H9 (cell line): Measurements from ENCODE around the gene SERPINE3. TPM values are rescaled to one million over a fixed set of nuclear protein-coding genes. Genes with fewer than 3 reads are reported as not detected.

Experiments
- DNase-seq: peaks from one replicate; pipeline ENCODE4 v3.0.0-alpha.2; 2017
- H2AFZ ChIP-seq: one replicate; pipeline ENCODE4 v1.6.1; 2013; ENCODE audit warnings: mild to moderate bottlenecking, low read length, control low read depth, moderate library complexity
- H2AK5ac ChIP-seq: 2 replicates; pipeline ENCODE4 v1.6.1; 2013; ENCODE audit warnings: low read length, control low read depth, mixed read lengths; ENCODE audit not compliant: insufficient read length
- H2BK120ac ChIP-seq: one replicate; pipeline ENCODE4 v1.6.1; 2013; ENCODE audit warnings: low read depth, mild to moderate bottlenecking, low read length, control low read depth, inconsistent platforms; ENCODE audit not compliant: poor library complexity, severe bottlenecking
- H2BK12ac ChIP-seq: 2 replicates; pipeline ENCODE4 v1.6.1; 2013; ENCODE audit warnings: low read length, control low read depth, mixed read lengths, low read depth; ENCODE audit not compliant: insufficient read length
- H2BK15ac ChIP-seq: 2 replicates; pipeline ENCODE4 v1.6.1; 2013; ENCODE audit warnings: low read depth, low read length, control low read depth
- H2BK20ac ChIP-seq: one replicate; pipeline ENCODE4 v1.6.1; 2013; ENCODE audit warnings: low read depth, mild to moderate bottlenecking, low read length, control low read depth, inconsistent platforms; ENCODE audit not compliant: poor library complexity, severe bottlenecking
- H2BK5ac ChIP-seq: 2 replicates; pipeline ENCODE4 v1.6.1; 2013; ENCODE audit warnings: low read length, control low read depth, mixed read lengths; ENCODE audit not compliant: insufficient read length
- H3K14ac ChIP-seq: 2 replicates; pipeline ENCODE4 v1.6.1; 2013; ENCODE audit warnings: low read length, control low read depth; ENCODE audit not compliant: insufficient read depth
- H3K18ac ChIP-seq: 2 replicates; pipeline ENCODE4 v1.6.1; 2013; ENCODE audit warnings: low read depth, mild to moderate bottlenecking, mixed read lengths, low read length, control low read depth; ENCODE audit not compliant: insufficient read length
- H3K23ac ChIP-seq: 2 replicates; pipeline ENCODE4 v1.6.1; 2013; ENCODE audit warnings: low read length, control low read depth, mixed read lengths, low read depth; ENCODE audit not compliant: insufficient read length
- H3K23me2 ChIP-seq: 2 replicates; pipeline ENCODE4 v1.6.1; 2013; ENCODE audit warnings: low read depth, mild to moderate bottlenecking, mixed read lengths, low read length, control low read depth; ENCODE audit not compliant: insufficient read length, poor library complexity, severe bottlenecking
- H3K27ac ChIP-seq: 2 replicates; pipeline ENCODE4 v1.5.1; 2013; ENCODE audit warnings: low read length, control low read depth, mixed read lengths, low read depth; ENCODE audit not compliant: insufficient read length
- H3K27me3 ChIP-seq: 2 replicates; pipeline ENCODE4 v1.6.1; 2013; ENCODE audit warnings: low read length, control low read depth, inconsistent platforms; ENCODE audit not compliant: insufficient read depth
- H3K4ac ChIP-seq: 2 replicates; pipeline ENCODE4 v1.6.1; 2013; ENCODE audit warnings: low read depth, mild to moderate bottlenecking, control low read depth, inconsistent platforms, low read length, moderate library complexity
- H3K4me1 ChIP-seq: 2 replicates; pipeline ENCODE4 v1.6.1; 2013; ENCODE audit warnings: low read length, control low read depth, inconsistent platforms; ENCODE audit not compliant: insufficient read depth
- H3K4me2 ChIP-seq: 2 replicates; pipeline ENCODE4 v1.6.1; 2013; ENCODE audit warnings: low read length, control low read depth, mixed read lengths; ENCODE audit not compliant: insufficient read length, insufficient read depth
- H3K56ac ChIP-seq: 2 replicates; pipeline ENCODE4 v1.6.1; 2013; ENCODE audit warnings: low read depth, mild to moderate bottlenecking, mixed read lengths, low read length, control low read depth; ENCODE audit not compliant: insufficient read length
- H3K79me1 ChIP-seq: 2 replicates; pipeline ENCODE4 v1.6.1; 2013; ENCODE audit warnings: low read depth, mild to moderate bottlenecking, moderate library complexity, low read length, control low read depth, inconsistent platforms; ENCODE audit not compliant: insufficient read depth, poor library complexity, severe bottlenecking
- H3K79me2 ChIP-seq: 2 replicates; pipeline ENCODE4 v1.6.1; 2013; ENCODE audit warnings: low read length, control low read depth, inconsistent platforms; ENCODE audit not compliant: insufficient read depth
- H3K9ac ChIP-seq: 2 replicates; pipeline ENCODE4 v1.6.1; 2013; ENCODE audit warnings: low read length, control low read depth, mixed read lengths; ENCODE audit not compliant: insufficient read length; ENCODE audit errors: extremely low read depth
- H3K9me3 ChIP-seq: one replicate; pipeline ENCODE4 v1.6.1; 2013; ENCODE audit warnings: low read depth, low read length, inconsistent platforms; ENCODE audit not compliant: control insufficient read depth
- H3T11ph ChIP-seq: one replicate; pipeline ENCODE4 v1.6.1; 2013; ENCODE audit warnings: mild to moderate bottlenecking, low read length, control low read depth, inconsistent platforms
- H4K20me1 ChIP-seq: one replicate; pipeline ENCODE4 v1.6.1; 2013; ENCODE audit not compliant: control insufficient read depth, insufficient read length, insufficient read depth
- H4K5ac ChIP-seq: 2 replicates; pipeline ENCODE4 v1.6.1; 2013; ENCODE audit warnings: low read depth, mild to moderate bottlenecking, mixed read lengths, low read length, control low read depth; ENCODE audit not compliant: insufficient read length
- H4K8ac ChIP-seq: replicated peaks from 2 replicates; pipeline ENCODE4 v1.6.1; 2013; ENCODE audit warnings: low read length, control low read depth, mixed read lengths, low read depth; ENCODE audit not compliant: insufficient read length
- H4K91ac ChIP-seq: 2 replicates; pipeline ENCODE4 v1.6.1; 2013; ENCODE audit warnings: low read depth, mild to moderate bottlenecking, moderate library complexity, mixed read lengths, low read length, control low read depth; ENCODE audit not compliant: insufficient read length
- H3K27ac Mint-ChIP-seq, 3 experiments: 2 replicates in 2 of 3; 3 replicates in 1 of 3; pipeline ENCODE4 v1.8.0; 2020 to 2021; ENCODE audit warnings: mixed read lengths in 3 of 3, mild to moderate bottlenecking in 1 of 3, moderate library complexity in 1 of 3
- H3K27me3 Mint-ChIP-seq: 2 replicates; pipeline ENCODE4 v1.8.0; 2021; ENCODE audit warnings: low read depth, mild to moderate bottlenecking, moderate library complexity, mixed read lengths
- H3K36me3 Mint-ChIP-seq, 3 experiments: 2 replicates in 2 of 3; 3 replicates in 1 of 3; pipeline ENCODE4 v1.8.0; 2020 to 2021; ENCODE audit warnings: low read depth in 3 of 3, mixed read lengths in 3 of 3; ENCODE audit not compliant: insufficient read depth in 1 of 3
- H3K4me1 Mint-ChIP-seq, 2 experiments: 2 replicates each; pipeline ENCODE4 v1.8.0; 2020; ENCODE audit warnings: mixed read lengths in 2 of 2
- H3K4me3 Mint-ChIP-seq, 2 experiments: 2 replicates in 1 of 2; 3 replicates in 1 of 2; pipeline ENCODE4 v1.8.0; 2020 to 2021; ENCODE audit warnings: mild to moderate bottlenecking in 2 of 2, mixed read lengths in 2 of 2, moderate library complexity in 1 of 2
- H3K9me3 Mint-ChIP-seq, 2 experiments: 2 replicates in 1 of 2; 3 replicates in 1 of 2; pipeline ENCODE4 v1.8.0; 2020; ENCODE audit warnings: mild to moderate bottlenecking in 2 of 2, mixed read lengths in 2 of 2, moderate library complexity in 1 of 2
- total RNA-seq: library from RNA; stranded (reverse); gene quantifications from 2 replicates; pipeline ENCODE4 v1.2.1, GENCODE V29; 2021
- TF ChIP-seq, protein P1 (sequence below): fragments of 200-600 bp; sonication (generic); conservative IDR thresholded peaks from 3 replicates; pipeline ENCODE4 v1.8.0; 2021; ENCODE audit warnings: antibody characterized with exemption, mild to moderate bottlenecking

Gene SERPINE3
- total RNA-seq, 1 experiment from 2014 or later, result not detected

DNA sequence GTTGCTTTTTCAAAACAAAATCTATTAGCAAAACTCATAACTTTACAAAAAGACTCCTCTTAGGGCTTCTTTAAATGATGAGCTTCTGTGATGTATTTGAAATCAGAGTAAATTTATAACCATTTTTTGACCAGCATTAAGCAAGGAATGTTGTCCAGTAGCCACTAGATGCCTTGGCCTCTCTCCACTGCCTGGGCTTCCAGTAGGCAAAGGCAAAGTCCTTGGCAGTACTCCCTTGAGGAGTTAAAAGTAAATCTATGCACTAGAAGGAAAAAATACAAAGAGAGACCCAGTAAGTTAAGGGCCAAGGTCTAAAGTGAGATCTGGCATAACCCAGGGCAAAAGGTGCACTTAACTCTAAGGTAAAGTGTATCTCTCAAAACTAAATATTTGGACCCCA is 9.5 kb downstream of the SERPINE3 start:
- no peak overlapping the region for H3K27ac ChIP-seq
- no peak overlapping the region for H3K4ac ChIP-seq
- TF ChIP-seq, protein P1, sequence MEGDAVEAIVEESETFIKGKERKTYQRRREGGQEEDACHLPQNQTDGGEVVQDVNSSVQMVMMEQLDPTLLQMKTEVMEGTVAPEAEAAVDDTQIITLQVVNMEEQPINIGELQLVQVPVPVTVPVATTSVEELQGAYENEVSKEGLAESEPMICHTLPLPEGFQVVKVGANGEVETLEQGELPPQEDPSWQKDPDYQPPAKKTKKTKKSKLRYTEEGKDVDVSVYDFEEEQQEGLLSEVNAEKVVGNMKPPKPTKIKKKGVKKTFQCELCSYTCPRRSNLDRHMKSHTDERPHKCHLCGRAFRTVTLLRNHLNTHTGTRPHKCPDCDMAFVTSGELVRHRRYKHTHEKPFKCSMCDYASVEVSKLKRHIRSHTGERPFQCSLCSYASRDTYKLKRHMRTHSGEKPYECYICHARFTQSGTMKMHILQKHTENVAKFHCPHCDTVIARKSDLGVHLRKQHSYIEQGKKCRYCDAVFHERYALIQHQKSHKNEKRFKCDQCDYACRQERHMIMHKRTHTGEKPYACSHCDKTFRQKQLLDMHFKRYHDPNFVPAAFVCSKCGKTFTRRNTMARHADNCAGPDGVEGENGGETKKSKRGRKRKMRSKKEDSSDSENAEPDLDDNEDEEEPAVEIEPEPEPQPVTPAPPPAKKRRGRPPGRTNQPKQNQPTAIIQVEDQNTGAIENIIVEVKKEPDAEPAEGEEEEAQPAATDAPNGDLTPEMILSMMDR, result no peak
- H4K5ac ChIP-seq, result no peak overlapping the region
- no peak overlapping the region for H2AFZ ChIP-seq
- no peak overlapping the region for H3K56ac ChIP-seq
- no peak overlapping the region for H2BK5ac ChIP-seq
- H4K91ac ChIP-seq, result no peak overlapping the region
- H2BK12ac ChIP-seq, result no peak overlapping the region
- H2BK15ac ChIP-seq, result no peak overlapping the region
- H3T11ph ChIP-seq, result no peak overlapping the region
- no peak overlapping the region for H3K18ac ChIP-seq
- no peaks in the 10 kb centered on the region for H4K20me1 ChIP-seq
- H3K27me3 Mint-ChIP-seq, result 0 out of 2 replicates have a peak, but pooled peaks cover 2% of the 10 kb centered on the region
- DNase-seq, result no peak
- peaks cover 0 to 7% (median 0%) of the 10 kb centered on the region in 3 experiments; a peak in 2 of 7 replicates for H3K36me3 Mint-ChIP-seq
- no peak overlapping the region for H3K4me3 Mint-ChIP-seq
- no peak overlapping the region for H3K14ac ChIP-seq
- no peaks in the 10 kb centered on the region for H3K23me2 ChIP-seq
- H3K4me2 ChIP-seq, result no peak overlapping the region
- peaks cover 2% of the 10 kb centered on the region; the same call in 1 of the 2 replicates for H3K4me1 ChIP-seq
- peaks cover 0 to 3% of the 10 kb centered on the region in 2 experiments; a peak in 1 of 5 replicates for H3K9me3 Mint-ChIP-seq
- H4K8ac ChIP-seq, result no peak overlapping the region
- peaks cover 30 to 36% of the 10 kb centered on the region in 2 experiments for H3K4me1 Mint-ChIP-seq
- H2BK120ac ChIP-seq, result no peak overlapping the region
- H3K9me3 ChIP-seq, result no peaks in the 10 kb centered on the region
- H2BK20ac ChIP-seq, result no peak overlapping the region
- no peaks in the 10 kb centered on the region for H3K27me3 ChIP-seq
- no peaks in the 10 kb centered on the region for H3K79me1 ChIP-seq
- H3K27ac Mint-ChIP-seq, result peak overlapping the region in 1 of 3 experiments; percentile 93; a peak in 2 of 7 replicates
- H3K79me2 ChIP-seq, result no peaks in the 10 kb centered on the region
- H2AK5ac ChIP-seq, result no peak overlapping the region
- H3K9ac ChIP-seq, result no peak overlapping the region
- H3K23ac ChIP-seq, result no peak overlapping the region
